AG09319 (cell line): ENCODE results near the gene CLASP1.
"Not testable (repeated sequence)": the region's sequence is repeated elsewhere in the genome, so short reads cannot be mapped to it uniquely, and the experiment has no call there.

ENCODE experiments used
- DNase-seq: peaks from one replicate; pipeline ENCODE4 v3.0.0-alpha.2; 2010; ENCODE audit warnings: low read depth; ENCODE audit errors: extremely low read depth
- TF ChIP-seq, protein P1 (sequence below): IDR thresholded peaks from 2 replicates; pipeline ENCODE4 v1.5.1; 2011; ENCODE audit warnings: low read depth, mild to moderate bottlenecking, inconsistent platforms, low read length, moderate library complexity

The CLASP1 gene

GRCh38 chr2:121336528-121337294 is 312.6 kb downstream of the CLASP1 start:
- no peak for DNase-seq
- TF ChIP-seq, protein P1, sequence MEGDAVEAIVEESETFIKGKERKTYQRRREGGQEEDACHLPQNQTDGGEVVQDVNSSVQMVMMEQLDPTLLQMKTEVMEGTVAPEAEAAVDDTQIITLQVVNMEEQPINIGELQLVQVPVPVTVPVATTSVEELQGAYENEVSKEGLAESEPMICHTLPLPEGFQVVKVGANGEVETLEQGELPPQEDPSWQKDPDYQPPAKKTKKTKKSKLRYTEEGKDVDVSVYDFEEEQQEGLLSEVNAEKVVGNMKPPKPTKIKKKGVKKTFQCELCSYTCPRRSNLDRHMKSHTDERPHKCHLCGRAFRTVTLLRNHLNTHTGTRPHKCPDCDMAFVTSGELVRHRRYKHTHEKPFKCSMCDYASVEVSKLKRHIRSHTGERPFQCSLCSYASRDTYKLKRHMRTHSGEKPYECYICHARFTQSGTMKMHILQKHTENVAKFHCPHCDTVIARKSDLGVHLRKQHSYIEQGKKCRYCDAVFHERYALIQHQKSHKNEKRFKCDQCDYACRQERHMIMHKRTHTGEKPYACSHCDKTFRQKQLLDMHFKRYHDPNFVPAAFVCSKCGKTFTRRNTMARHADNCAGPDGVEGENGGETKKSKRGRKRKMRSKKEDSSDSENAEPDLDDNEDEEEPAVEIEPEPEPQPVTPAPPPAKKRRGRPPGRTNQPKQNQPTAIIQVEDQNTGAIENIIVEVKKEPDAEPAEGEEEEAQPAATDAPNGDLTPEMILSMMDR, result no peak

DNA sequence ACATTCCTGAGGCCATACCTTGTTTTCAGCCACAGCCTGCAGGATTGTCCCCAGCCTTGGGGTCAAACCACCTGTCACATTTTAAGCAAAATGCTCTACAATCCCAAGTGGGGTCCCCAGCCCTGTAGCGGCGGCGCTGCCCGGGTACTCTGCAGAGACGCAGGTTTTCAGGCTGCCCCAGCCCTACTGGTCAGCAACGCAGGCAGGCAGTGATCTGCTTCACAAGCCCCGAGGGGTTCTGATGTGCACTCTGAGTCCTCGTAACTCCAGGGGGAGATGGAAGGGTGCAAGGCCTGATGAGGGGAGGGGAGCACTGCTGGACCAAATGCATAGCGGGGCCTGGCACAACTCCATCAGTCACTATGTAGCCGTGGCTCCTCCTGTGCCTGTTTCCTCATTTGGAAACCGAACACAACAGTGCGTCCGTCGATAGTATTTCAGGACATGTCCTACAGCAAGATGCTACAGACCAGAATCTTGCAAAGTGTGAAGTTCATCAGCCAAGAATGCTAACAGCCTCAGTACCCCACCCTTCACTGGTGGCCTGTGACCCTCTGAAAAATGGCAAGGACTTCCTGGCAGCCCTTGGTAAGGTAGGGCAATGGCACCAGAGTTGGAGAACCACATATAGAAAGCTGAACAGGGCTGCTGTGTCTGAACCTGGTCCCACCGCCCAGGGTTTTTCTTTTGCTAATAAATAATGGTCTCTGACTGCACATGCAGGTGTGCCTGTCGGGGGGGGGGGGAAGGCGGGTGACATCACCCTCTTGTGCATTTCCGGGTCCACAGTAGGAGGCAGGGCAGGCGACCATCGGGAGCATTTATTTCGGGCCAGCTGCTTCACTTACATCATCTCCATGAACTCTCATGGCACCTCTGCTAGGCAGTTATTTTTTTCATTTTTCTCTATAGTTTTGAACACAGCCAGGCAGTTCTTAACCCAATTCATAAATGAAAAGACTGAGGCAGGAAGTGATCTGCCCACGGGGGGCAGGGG is 313.7 kb downstream of the CLASP1 start:
- DNase-seq, result no peak
- TF ChIP-seq, protein P1, result no peak

GRCh38 chr2:121334581-121335293 is 314.5 kb downstream of the CLASP1 start:
- DNase-seq, result no peak
- TF ChIP-seq, protein P1, result no peak

DNA sequence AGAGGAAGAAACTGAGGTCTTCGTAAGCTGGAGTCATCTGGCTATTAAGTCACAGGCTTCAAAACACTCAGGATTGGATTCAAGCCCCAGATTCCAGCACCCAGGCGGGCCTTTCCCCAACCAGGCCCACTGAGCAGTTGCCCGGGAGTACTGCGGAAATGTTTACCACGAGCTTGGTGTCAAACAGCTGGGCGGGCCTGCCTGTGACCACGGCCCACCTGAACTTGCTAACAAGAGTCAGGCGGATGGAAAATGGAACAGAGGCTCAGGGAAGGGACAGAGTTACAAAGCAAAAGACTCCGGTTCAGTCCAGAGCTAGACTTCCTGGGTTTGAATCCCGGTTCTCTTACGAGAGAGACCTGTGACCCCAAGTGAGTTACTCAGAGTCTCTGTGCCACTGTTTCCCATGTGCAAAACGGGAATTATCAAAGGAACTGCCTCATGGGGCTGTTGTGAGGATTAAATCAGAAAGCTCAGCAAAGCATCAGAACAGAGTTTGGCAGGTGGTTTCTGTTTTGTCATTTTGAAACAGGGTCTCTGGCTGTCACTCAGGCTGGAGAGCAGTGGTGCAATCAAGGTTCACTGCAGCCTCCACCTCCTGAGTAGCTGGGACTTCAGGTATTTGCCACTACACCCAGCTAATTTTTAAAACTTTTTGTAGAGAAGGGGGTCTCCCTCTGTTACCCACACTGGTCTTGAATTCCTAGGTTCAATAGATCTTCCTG is 315.3 kb downstream of the CLASP1 start:
- TF ChIP-seq, protein P1, result no peak
- no peak for DNase-seq

GRCh38 chr2:121333231-121333630 is 316.0 kb downstream of the CLASP1 start:
- TF ChIP-seq, protein P1, result no peak

GRCh38 chr2:121331324-121331723 is 317.9 kb downstream of the CLASP1 start:
- not testable (repeated sequence) for DNase-seq

More at GRCh38 chr2:121333231-121333630, 316.0 kb downstream of the CLASP1 start:
- no peak for DNase-seq

- TF ChIP-seq, protein P1, result no peak
- no peak for DNase-seq
Observed at GRCh38 chr2:121330921-121331320, 318.3 kb downstream of the CLASP1 start.
